ENCODE measurements around the gene FMNL2.

GRCh38 chr2:152394326-152394725 is 59.4 kb downstream of the FMNL2 start:
- TF ChIP-seq CTCF (IDR thresholded peaks at IDR 0.05) (no peak), POLR2AphosphoS5 (IDR thresholded peaks at IDR 0.05; ENCODE audit: low read depth, low read length) (no peak), SIN3A (IDR thresholded peaks at IDR 0.05; ENCODE audit: borderline replicate concordance, insufficient read depth, low read depth, low read length) (no peak)

Data from Panc1 (cell line).